Heart right ventricle (tissue), 16 donors: ENCODE results near the gene COA1. TPM values are rescaled to one million over a fixed set of nuclear protein-coding genes. Genes with fewer than 3 reads are reported as not detected.
"Not testable (repeated sequence)": the region's sequence is repeated elsewhere in the genome, so short reads cannot be mapped to it uniquely, and the experiment has no call there.

Source experiments
- ATAC-seq, 8 donors: fragments of 200-7000 bp; cut with Tn5 transposase; one replicate each; pipeline ENCODE4 v1.9.1; 2020; ENCODE audit warnings: mild to moderate bottlenecking in 8 of 8, moderate library complexity in 8 of 8, moderate number of reproducible peaks in 1 of 8
- DNase-seq, 2 donors: peaks; one replicate each; pipeline ENCODE4 v3.0.0-alpha.2; 2020
- H3K27ac ChIP-seq, 10 donors: fragments of 200-600 bp; sonication (generic) in 2 of 10; one replicate each; pipeline versions ENCODE4 v1.5.0 to v1.8.0; 2020 to 2022; ENCODE audit warnings: mild to moderate bottlenecking in 3 of 10
- H3K27me3 ChIP-seq, 7 donors: fragments of 200-600 bp; one replicate each; pipeline ENCODE4 v1.8.0; 2021 to 2022; ENCODE audit warnings: mild to moderate bottlenecking in 2 of 7
- H3K36me3 ChIP-seq, 9 donors: fragments of 200-600 bp; sonication (generic) in 1 of 9; one replicate each; pipeline versions ENCODE4 v1.5.0 to v1.8.0; 2020 to 2022; ENCODE audit warnings: mild to moderate bottlenecking in 2 of 9
- H3K4me1 ChIP-seq, 9 donors: fragments of 200-600 bp; sonication (generic) in 1 of 9; one replicate each; pipeline versions ENCODE4 v1.5.0 to v1.8.0; 2020 to 2022; ENCODE audit warnings: mild to moderate bottlenecking in 4 of 9
- H3K4me3 ChIP-seq, 10 donors: fragments of 200-600 bp; sonication (generic) in 2 of 10; one replicate each; pipeline versions ENCODE4 v1.5.0 to v1.8.0; 2020 to 2022; ENCODE audit warnings: mild to moderate bottlenecking in 7 of 10, moderate library complexity in 2 of 10
- H3K9me3 ChIP-seq, 11 donors: fragments of 200-600 bp in 10 of 11; sonication (generic) in 2 of 11; one replicate each; pipeline versions ENCODE4 v1.5.0 to v1.8.0; 2013 to 2022; ENCODE audit warnings: mild to moderate bottlenecking in 2 of 11, control low read depth in 1 of 11, moderate library complexity in 1 of 11
- WGBS, 2 donors: extraction: QIAGEN DNeasy Blood & Tissue Kit; methylation state at CpG; one replicate each; pipeline ENCODE4 v1.1.7; 2013; ENCODE audit warnings: inconsistent platforms in 1 of 2; 5-methylcytosine and 5-hydroxymethylcytosine counted together
- intact Hi-C, 10 donors: fragments of 100-400 bp; cut with DNase I; formaldehyde crosslinking; loops; one replicate each; pipeline versions ENCODE4 v1.11.1 to v1.14.2; 2022
- long read RNA-seq, 3 donors: library from polyadenylated mRNA; unstranded; transcript quantifications; one replicate each; pipeline ENCODE4 v2.0.0, GENCODE V29; 2020 to 2021
- polyA plus RNA-seq, 2 donors: library from polyadenylated mRNA; stranded (reverse); fragments of 200-250 nt; gene quantifications; one replicate each; pipeline ENCODE4 v1.2.3, GENCODE V29; 2013
- total RNA-seq, 10 donors: library from RNA; stranded (reverse); fragmentation: NEBNext Ultra II Directional in 3 of 10; extraction: Animal tissue kit (Norgen Biotek cat#: 25700) in 3 of 10; gene quantifications; one replicate each; pipeline versions ENCODE4 v1.2.1 to v1.2.4, GENCODE V29; 2021 to 2023
- TF ChIP-seq, protein P1 (sequence below), 9 donors: fragments of 200-600 bp; sonication (generic) in 2 of 9; IDR thresholded peaks; one replicate each; pipeline versions ENCODE4 v1.5.0 to v1.8.0; 2021 to 2022; ENCODE audit warnings: antibody characterized with exemption in 9 of 9, mild to moderate bottlenecking in 5 of 9, moderate library complexity in 1 of 9
- donor health status: Arrhythmogenic right ventricular cardiomyopathy.
- donor health status: ischemic (EF 13 %, LVEDD 7.1; RV severe dilation, severe dysfunction).
- donor health status: healthy with polysubstance abuse.
- donor health status: DM: no; HTN: yes; CAD: no.
- donor health status: DM: no; HTN: no; CAD: no.
- donor health status: ischemic (EF 25% LVEDD 6.9; RV normal size, moderate dysfunction).
- donor health status: ischemic (EF 25% LVEDD 5.7; RV mildly dilated, moderate dysfunction).
- donor health status: healthy.
- donor health status: DM: yes; HTN: yes; CAD: no.
- donor health status: Ischemic cardiomyopathy.
- donor health status: ischemic (EF 35%, LVEDD 5.7; RV mildly dilated, moderate dysfunction).
- donor health status: nonischemic (EF 11% LVEDD 7.7; RV severe dilation, severe dysfunction).
- donor health status: DM: yes; HTN: yes; CAD: no.
- donor health status: PGD.
- donor health status: ischemic (EF 29% LVEDD 5.4; RV normal size, mild dysfunction).
- donor health status: nonischemic (EF 23%, LVEDD 6.1; RV moderate dilation, normal function).

COA1 gene
- total RNA-seq (10 to 100 TPM; 64.5 to 83.1 (median 75.4) TPM), polyA plus RNA-seq (10 to 100 TPM; 52.1 to 83.3 TPM)
- long read RNA-seq, donor 1, transcript COA1-201 (6 exons, 927 nt) = major isoform, 15 of 34 reads
- long read RNA-seq, donor 1, partial matches to known transcripts = 8 of 34 reads
- long read RNA-seq, donor 1, other reads (novel, unspliced or antisense) = 9 of 34 reads
- long read RNA-seq, donor 2, transcript COA1-201 (6 exons, 927 nt) = major isoform, 27 of 49 reads
- long read RNA-seq, donor 2, partial matches to known transcripts = 6 of 49 reads
- long read RNA-seq, donor 2, other reads (novel, unspliced or antisense) = 15 of 49 reads
- long read RNA-seq, donor 3, transcript COA1-201 (6 exons, 927 nt) = major isoform, 8 of 32 reads
- long read RNA-seq, donor 3, partial matches to known transcripts = 5 of 32 reads
- long read RNA-seq, donor 3, other reads (novel, unspliced or antisense) = 18 of 32 reads

GRCh38 chr7:43729214-43729923 is at the start of gene COA1:
Gene COA1 (minus strand): TSS chr7:43729523. CDS start chr7:43648614, 80,909 bp downstream.
- H3K36me3 ChIP-seq = no peaks in the 10 kb centered on the region
- whole genome bisulfite sequencing, 2 donors = 0% methylated on average over 66 of the region's 66 CpGs

DNA sequence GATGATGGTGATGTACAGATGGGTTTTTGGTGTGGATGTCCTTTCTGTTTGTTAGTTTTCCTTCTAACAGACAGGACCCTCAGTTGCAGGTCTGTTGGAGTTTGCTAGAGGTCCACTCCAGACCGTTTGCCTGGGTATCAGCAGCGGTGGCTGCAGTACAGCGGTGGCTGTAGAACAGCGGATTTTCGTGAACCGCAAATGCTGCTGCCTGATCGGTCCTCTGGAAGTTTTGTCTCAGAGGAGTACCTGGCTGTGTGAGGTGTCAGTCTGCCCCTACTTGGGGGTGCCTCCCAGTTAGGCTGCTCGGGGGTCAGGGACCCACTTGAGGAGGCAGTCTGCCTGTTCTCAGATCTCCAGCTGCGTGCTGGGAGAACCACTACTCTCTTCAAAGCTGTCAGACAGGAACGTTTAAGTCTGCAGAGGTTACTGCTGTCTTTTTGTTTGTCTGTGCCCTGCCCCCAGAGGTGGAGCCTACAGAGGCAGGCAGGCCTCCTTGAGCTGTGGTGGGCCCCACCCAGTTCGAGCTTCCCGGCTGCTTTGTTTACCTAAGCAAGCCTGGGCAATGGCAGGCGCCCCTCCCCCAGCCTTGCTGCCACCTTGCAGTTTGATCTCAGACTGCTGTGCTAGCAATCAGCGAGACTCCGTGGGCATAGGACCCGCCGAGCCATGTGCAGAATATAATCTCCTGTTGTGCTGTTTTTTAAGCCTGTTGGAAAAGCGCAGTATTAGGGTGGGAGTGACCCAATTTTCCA is 49.1 kb upstream of the COA1 start:
- 95% methylated on average over 15 of the region's 18 CpGs for WGBS, 2 donors
- ATAC-seq, H3K4me3 ChIP-seq, DNase-seq, H3K27me3 ChIP-seq, H3K27ac ChIP-seq, intact Hi-C loops: not testable (repeated sequence)
- Histone ChIP-seq H3K36me3 (peaks cover 0 to 14% (median 0%) of the 10 kb centered on the region in 9 donors), H3K9me3 (peaks cover 0 to 13% (median 0%) of the 10 kb centered on the region in 11 donors), H3K4me1 (peaks cover 0 to 32% (median 0%) of the 10 kb centered on the region in 9 donors)

More at GRCh38 chr7:43729214-43729923, at the start of gene COA1:
- ATAC-seq (peak; percentile 98 to 99 (median 99)), DNase-seq (peak; percentile 86 to 89)
- intact Hi-C loops = loop anchor here in 3 of 10 donors (5.0 to 10.0 kb wide), 5 partner anchors 105 to 795 kb away; partner anchors contain the start of genes MRPL32 (in 1 of the 3), PSMA2 (in 1 of the 3) and STK17A (in 1 of the 3)
- Histone ChIP-seq H3K4me1 (peaks cover 0 to 40% (median 30%) of the 10 kb centered on the region in 9 donors), H3K27ac (peak within 1 kb of the TSS; percentile 70 to 96 (median 92)), H3K27me3 (no peaks in the 10 kb centered on the region), H3K4me3 (peak within 1 kb of the TSS; percentile 76 to 94 (median 84)), H3K9me3 (no peaks in the 10 kb centered on the region)
- TF ChIP-seq, protein P1, sequence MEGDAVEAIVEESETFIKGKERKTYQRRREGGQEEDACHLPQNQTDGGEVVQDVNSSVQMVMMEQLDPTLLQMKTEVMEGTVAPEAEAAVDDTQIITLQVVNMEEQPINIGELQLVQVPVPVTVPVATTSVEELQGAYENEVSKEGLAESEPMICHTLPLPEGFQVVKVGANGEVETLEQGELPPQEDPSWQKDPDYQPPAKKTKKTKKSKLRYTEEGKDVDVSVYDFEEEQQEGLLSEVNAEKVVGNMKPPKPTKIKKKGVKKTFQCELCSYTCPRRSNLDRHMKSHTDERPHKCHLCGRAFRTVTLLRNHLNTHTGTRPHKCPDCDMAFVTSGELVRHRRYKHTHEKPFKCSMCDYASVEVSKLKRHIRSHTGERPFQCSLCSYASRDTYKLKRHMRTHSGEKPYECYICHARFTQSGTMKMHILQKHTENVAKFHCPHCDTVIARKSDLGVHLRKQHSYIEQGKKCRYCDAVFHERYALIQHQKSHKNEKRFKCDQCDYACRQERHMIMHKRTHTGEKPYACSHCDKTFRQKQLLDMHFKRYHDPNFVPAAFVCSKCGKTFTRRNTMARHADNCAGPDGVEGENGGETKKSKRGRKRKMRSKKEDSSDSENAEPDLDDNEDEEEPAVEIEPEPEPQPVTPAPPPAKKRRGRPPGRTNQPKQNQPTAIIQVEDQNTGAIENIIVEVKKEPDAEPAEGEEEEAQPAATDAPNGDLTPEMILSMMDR (IDR thresholded peaks at IDR 0.05) = peak in 3 of 9 donors; percentile 14 to 27 (median 20)

DNA sequence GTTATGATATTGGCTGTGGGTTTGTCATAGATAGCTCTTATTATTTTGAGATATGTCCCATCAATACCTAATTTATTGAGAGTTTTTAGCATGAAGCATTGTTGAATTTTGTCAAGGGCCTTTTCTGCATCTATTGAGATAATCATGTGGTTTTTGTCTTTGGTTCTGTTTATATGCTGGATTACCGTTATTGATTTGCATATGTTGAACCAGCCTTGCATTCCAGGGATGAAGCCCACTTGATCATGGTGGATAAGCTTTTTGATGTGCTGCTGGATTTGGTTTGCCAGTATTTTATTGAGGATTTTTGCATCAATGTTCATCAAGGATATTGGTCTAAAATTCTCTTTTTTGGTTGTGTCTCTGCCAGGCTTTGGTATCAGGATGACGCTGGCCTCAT is 45.9 kb upstream of the COA1 start:
- Histone ChIP-seq H3K36me3 (peaks cover 0 to 36% (median 4%) of the 10 kb centered on the region in 9 donors), H3K9me3 (peaks cover 0 to 13% (median 0%) of the 10 kb centered on the region in 11 donors)
- H3K27ac ChIP-seq, intact Hi-C loops, H3K4me1 ChIP-seq, ATAC-seq, DNase-seq, H3K27me3 ChIP-seq, H3K4me3 ChIP-seq: not testable (repeated sequence)
- 96 to 97% methylated on average over 1 to 2 of the region's 2 CpGs for WGBS, 2 donors

GRCh38 chr7:43773268-43773667 is 43.9 kb upstream of the COA1 start:
- ATAC-seq, H3K27ac ChIP-seq, H3K4me3 ChIP-seq, H3K27me3 ChIP-seq, DNase-seq, intact Hi-C loops: not testable (repeated sequence)
- Histone ChIP-seq H3K36me3 (peaks cover 0 to 26% (median 4%) of the 10 kb centered on the region in 9 donors), H3K4me1 (peaks cover 0 to 11% (median 0%) of the 10 kb centered on the region in 9 donors), H3K9me3 (peaks cover 0 to 13% (median 0%) of the 10 kb centered on the region in 11 donors)
- WGBS, 2 donors = 94 to 96% methylated on average over 4 of the region's 6 CpGs

DNA sequence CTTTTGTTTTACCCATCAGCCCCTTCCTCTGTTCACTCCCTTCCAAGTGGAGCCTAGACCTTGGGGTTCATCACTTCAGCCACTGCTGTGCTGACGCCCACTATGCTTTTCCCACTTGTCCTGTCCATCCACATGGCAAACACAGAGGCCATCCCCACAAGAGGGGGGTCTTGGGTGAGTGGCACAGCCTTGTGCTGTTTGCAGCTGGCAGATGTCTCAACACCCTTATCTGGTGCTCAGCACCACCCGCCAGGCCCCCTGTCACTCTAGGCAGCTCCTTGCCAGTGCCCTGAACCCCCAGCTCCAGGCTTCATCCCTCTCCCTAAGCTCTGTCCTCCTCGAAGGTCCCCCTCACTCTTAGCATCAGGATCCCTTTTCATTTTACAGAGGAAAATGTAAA is 42.2 kb upstream of the COA1 start:
- no peak for DNase-seq
- intact Hi-C loops = no loop called here
- Histone ChIP-seq H3K9me3 (peaks cover 0 to 13% (median 0%) of the 10 kb centered on the region in 11 donors), H3K27ac (no peak overlapping the region), H3K4me3 (no peak overlapping the region), H3K27me3 (no peaks in the 10 kb centered on the region), H3K36me3 (peaks cover 0 to 31% (median 4%) of the 10 kb centered on the region in 9 donors), H3K4me1 (peaks cover 0 to 17% (median 0%) of the 10 kb centered on the region in 9 donors)
- 83 to 87% methylated on average over 3 of the region's 3 CpGs for WGBS, 2 donors
- TF ChIP-seq, protein P1 (IDR thresholded peaks at IDR 0.05) = no peak
- ATAC-seq = no peak
